A673 (cell line): ENCODE data around the gene PCCA.

Experiments used
- CTCF ChIP-seq: fragments of 300-800, 200-600 bp; sonication (generic); conservative IDR thresholded peaks from 2 replicates; pipeline ENCODE4 v1.5.1; 2017; ENCODE audit warnings: low read depth, mild to moderate bottlenecking, antibody characterized with exemption, low read length, moderate library complexity, mixed read lengths
- EZH2 ChIP-seq: fragments of 200-600 bp; sonication (generic); IDR thresholded peaks from 2 replicates; pipeline ENCODE4 v1.6.1; 2017; ENCODE audit warnings: borderline replicate concordance, low read depth, mild to moderate bottlenecking, mixed read lengths, antibody characterized with exemption, low read length; ENCODE audit not compliant: poor library complexity, severe bottlenecking

GRCh38 chr13:100089465-100090032, 656 bp downstream of the PCCA start:
- no peak for TF ChIP-seq CTCF
- no peak for TF ChIP-seq EZH2
